HCT116 (cell line): Measurements from ENCODE around the gene UPB1. TPM values are rescaled to one million over a fixed set of nuclear protein-coding genes. Genes with fewer than 3 reads are reported as not detected.

Experiments
- ATAC-seq: fragments of 200-7000 bp; cut with Tn5 transposase; 2 replicates; pipeline ENCODE4 v1.9.1; 2020; ENCODE audit warnings: mild to moderate bottlenecking, moderate library complexity
- BruUV-seq: library from RNA; stranded (reverse); fragments of 400-500 nt; replicated peaks from 2 replicates; lab custom pipeline; 2021; lab: Mats Ljungman, UMichigan
- CTCF ChIA-PET: fragments of 300-600 bp; sonication (Branson Sonifier 250); formaldehyde crosslinking; loops from one replicate; lab custom pipeline; 2021; ENCODE audit warnings: antibody characterized with exemption; lab: Charles Lee
- POLR2A ChIA-PET: fragments of 300-600, 350-600 bp; sonication (Branson Sonifier 250); formaldehyde crosslinking; loops from one replicate; lab custom pipeline; 2021; ENCODE audit warnings: antibody characterized with exemption; lab: Charles Lee
- RAD21 ChIA-PET, 2 experiments: fragments of 300-600 bp; sonication (Branson Sonifier 250); formaldehyde crosslinking; loops; one replicate each; lab custom pipeline; 2023; ENCODE audit warnings: low total read pairs in 2 of 2; ENCODE audit not compliant: uncharacterized antibody in 2 of 2, unreplicated experiment in 2 of 2, low non-redundant PET in 1 of 2; lab: Charles Lee
- DNase-seq: peaks from one replicate; pipeline ENCODE4 v3.0.0-alpha.2; 2010; ENCODE audit warnings: low read depth, low spot score
- H2AFZ ChIP-seq: fragments of 200-600 bp; shearing (Covaris generic), sonication (generic); 2 replicates; pipeline ENCODE4 v1.6.1; 2017; ENCODE audit warnings: low read depth, mixed run types, mixed read lengths, antibody characterized with exemption, low read length; ENCODE audit not compliant: poor library complexity, severe bottlenecking
- H3K27ac ChIP-seq: 2 replicates; pipeline ENCODE4 v1.5.1; 2012; ENCODE audit warnings: low read depth, low read length
- H3K27me3 ChIP-seq: fragments of 200-600 bp; sonication (generic); 2 replicates; pipeline ENCODE4 v1.6.1; 2016; ENCODE audit warnings: mixed run types, low read length, mixed read lengths; ENCODE audit not compliant: insufficient read depth
- H3K36me3 ChIP-seq, 2 experiments: fragments of 200-500 bp in 1 of 2; fragments of 200-600 bp in 1 of 2; sonication (Bioruptor generic) in 1 of 2; sonication (generic) in 1 of 2; 2 replicates each; pipeline versions ENCODE4 v1.5.1 to v1.6.1; 2014 to 2016; ENCODE audit warnings: low read length in 2 of 2, inconsistent platforms in 1 of 2, mixed read lengths in 1 of 2, mixed run types in 1 of 2; ENCODE audit not compliant: insufficient read depth in 2 of 2, control insufficient read depth in 1 of 2
- H3K4me1 ChIP-seq, 2 experiments: fragments of 200-600 bp in 1 of 2; sonication (generic) in 1 of 2; 2 replicates each; pipeline versions ENCODE4 v1.5.1 to v1.6.1; 2012 to 2017; ENCODE audit warnings: low read length in 2 of 2, inconsistent platforms in 1 of 2, mild to moderate bottlenecking in 1 of 2, mixed read lengths in 1 of 2, mixed run types in 1 of 2, moderate library complexity in 1 of 2; ENCODE audit not compliant: insufficient read depth in 2 of 2, control insufficient read depth in 1 of 2
- H3K4me2 ChIP-seq: fragments of 200-600 bp; sonication (generic); 2 replicates; pipeline ENCODE4 v1.6.1; 2017; ENCODE audit warnings: mixed run types, low read length, mixed read lengths
- H3K4me3 ChIP-seq, 2 experiments: fragments of 200-600 bp in 1 of 2; sonication (generic) in 1 of 2; replicated peaks in 1 of 2; 2 replicates each; pipeline ENCODE4 v1.5.1; 2011 to 2016; ENCODE audit warnings: low read length in 2 of 2, control low read depth in 1 of 2, low read depth in 1 of 2, mild to moderate bottlenecking in 1 of 2, mixed read lengths in 1 of 2, mixed run types in 1 of 2
- H3K79me2 ChIP-seq: fragments of 200-600 bp; sonication (generic); 2 replicates; pipeline ENCODE4 v1.6.1; 2017; ENCODE audit warnings: mild to moderate bottlenecking, mixed run types, low read length, moderate library complexity, mixed read lengths; ENCODE audit not compliant: insufficient read depth
- H3K9ac ChIP-seq: fragments of 200-600 bp; sonication (generic); 2 replicates; pipeline ENCODE4 v1.6.1; 2016; ENCODE audit warnings: low read length, mixed read lengths
- H3K9me2 ChIP-seq: fragments of 200-600 bp; sonication (generic), shearing (Covaris generic); 2 replicates; pipeline ENCODE4 v1.6.1; 2017; ENCODE audit warnings: mixed run types, mild to moderate bottlenecking, moderate library complexity; ENCODE audit not compliant: insufficient read depth
- H3K9me3 ChIP-seq, 2 experiments: fragments of 200-500 bp in 1 of 2; fragments of 200-600 bp in 1 of 2; sonication (Bioruptor generic) in 1 of 2; sonication (generic) in 1 of 2; 2 replicates each; pipeline ENCODE4 v1.6.1; 2014 to 2017; ENCODE audit warnings: low read length in 2 of 2, mixed read lengths in 2 of 2, inconsistent platforms in 1 of 2, low read depth in 1 of 2, mild to moderate bottlenecking in 1 of 2, mixed run types in 1 of 2, moderate library complexity in 1 of 2; ENCODE audit not compliant: control insufficient read depth in 1 of 2, insufficient read depth in 1 of 2
- H4K20me1 ChIP-seq: fragments of 200-600 bp; sonication (generic), shearing (Covaris generic); 2 replicates; pipeline ENCODE4 v1.6.1; 2017; ENCODE audit warnings: mixed run types, mild to moderate bottlenecking, moderate library complexity; ENCODE audit not compliant: insufficient read depth
- CBX3 ChIP-seq: IDR thresholded peaks from 2 replicates; pipeline ENCODE4 v1.6.1; 2012; ENCODE audit warnings: low read depth
- CEBPB ChIP-seq: IDR thresholded peaks from 2 replicates; pipeline ENCODE4 v1.6.1; 2012; ENCODE audit warnings: low read depth
- ELF1 ChIP-seq: IDR thresholded peaks from 2 replicates; pipeline ENCODE4 v1.6.1; 2012; ENCODE audit warnings: low read depth, borderline replicate concordance
- POLR2A ChIP-seq: IDR thresholded peaks from 2 replicates; pipeline ENCODE4 v1.7.0; 2011; ENCODE audit warnings: borderline replicate concordance; ENCODE audit not compliant: insufficient read depth, insufficient read length; ENCODE audit errors: extremely low read depth
- RAD21 ChIP-seq: IDR thresholded peaks from 2 replicates; pipeline ENCODE4 v1.6.1; 2012; ENCODE audit warnings: low read depth, mild to moderate bottlenecking
- intact Hi-C: fragments of 100-400 bp; cut with micrococcal nuclease; formaldehyde crosslinking; loops from 2 replicates; pipeline ENCODE4 v1.10.0; 2022
- total RNA-seq: library from RNA; stranded (reverse); gene quantifications from one replicate; pipeline ENCODE4 v1.2.1, GENCODE V29; 2021; ENCODE audit not compliant: unreplicated experiment
- TF ChIP-seq, protein P1 (sequence below): IDR thresholded peaks from 2 replicates; pipeline ENCODE4 v1.6.1; 2012
- TF ChIP-seq, protein P2 (sequence below), 3 experiments: fragments of 200-600 bp in 1 of 3; sonication (generic) in 1 of 3; IDR thresholded peaks in 2 of 3; conservative IDR thresholded peaks in 1 of 3; 2 replicates each; pipeline ENCODE4 v1.5.1; 2012 to 2017; ENCODE audit warnings: low read depth in 2 of 3, low read length in 2 of 3, antibody characterized with exemption in 1 of 3, borderline replicate concordance in 1 of 3, control low read depth in 1 of 3, mild to moderate bottlenecking in 1 of 3, mixed read lengths in 1 of 3, mixed run types in 1 of 3, moderate library complexity in 1 of 3; ENCODE audit not compliant: insufficient read depth in 1 of 3

The UPB1 gene
- total RNA-seq, 1 experiment from 2014 or later = 0.27 TPM

DNA sequence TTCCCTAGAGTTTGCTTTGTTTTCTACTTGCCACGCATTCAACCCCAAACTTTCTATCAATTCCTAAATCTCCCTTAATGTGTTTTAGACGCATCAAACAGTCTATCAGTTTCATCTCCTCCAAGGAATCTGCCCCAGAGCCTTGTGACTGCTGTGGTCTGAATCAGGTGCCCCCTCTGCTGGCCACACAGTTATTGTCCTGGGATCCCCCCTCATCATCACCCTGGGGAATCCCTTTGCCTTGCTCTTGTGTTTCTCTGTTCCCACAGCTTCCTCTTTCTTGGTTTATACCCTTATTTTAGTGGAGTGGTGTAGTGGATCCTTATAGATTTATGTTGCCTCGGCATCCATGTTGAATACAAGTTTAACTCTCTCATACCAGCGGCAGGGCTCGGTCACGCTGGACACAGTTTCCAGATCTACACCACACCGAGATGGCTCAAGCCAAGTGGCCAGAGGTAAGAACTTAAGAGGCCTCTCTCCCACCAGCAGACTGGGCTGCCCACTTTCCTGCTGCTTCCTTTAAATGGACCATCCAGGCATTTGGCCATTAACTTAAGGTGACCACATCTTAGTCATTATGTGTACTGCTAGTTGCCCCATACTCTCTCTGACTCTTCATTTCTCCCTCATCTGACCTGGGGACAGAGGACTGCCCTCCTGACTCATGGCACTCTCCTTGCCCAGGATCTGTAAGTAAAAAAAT is 8.2 kb downstream of the UPB1 start:
- DNase-seq (peak; percentile 34), ATAC-seq (peak; percentile 97)
- no peaks in the 10 kb centered on the region for H3K27me3 ChIP-seq
- no peaks in the 10 kb centered on the region for H4K20me1 ChIP-seq
- H3K27ac ChIP-seq = no peak overlapping the region
- H3K9me3 ChIP-seq = no peaks in the 10 kb centered on the region
- TF ChIP-seq, protein P1, sequence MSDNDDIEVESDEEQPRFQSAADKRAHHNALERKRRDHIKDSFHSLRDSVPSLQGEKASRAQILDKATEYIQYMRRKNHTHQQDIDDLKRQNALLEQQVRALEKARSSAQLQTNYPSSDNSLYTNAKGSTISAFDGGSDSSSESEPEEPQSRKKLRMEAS = no peak
- TF ChIP-seq CEBPB (no peak), POLR2A (no peak), RAD21 (peak; percentile 79), ELF1 (no peak), CBX3 (no peak)
- TF ChIP-seq, protein P2, sequence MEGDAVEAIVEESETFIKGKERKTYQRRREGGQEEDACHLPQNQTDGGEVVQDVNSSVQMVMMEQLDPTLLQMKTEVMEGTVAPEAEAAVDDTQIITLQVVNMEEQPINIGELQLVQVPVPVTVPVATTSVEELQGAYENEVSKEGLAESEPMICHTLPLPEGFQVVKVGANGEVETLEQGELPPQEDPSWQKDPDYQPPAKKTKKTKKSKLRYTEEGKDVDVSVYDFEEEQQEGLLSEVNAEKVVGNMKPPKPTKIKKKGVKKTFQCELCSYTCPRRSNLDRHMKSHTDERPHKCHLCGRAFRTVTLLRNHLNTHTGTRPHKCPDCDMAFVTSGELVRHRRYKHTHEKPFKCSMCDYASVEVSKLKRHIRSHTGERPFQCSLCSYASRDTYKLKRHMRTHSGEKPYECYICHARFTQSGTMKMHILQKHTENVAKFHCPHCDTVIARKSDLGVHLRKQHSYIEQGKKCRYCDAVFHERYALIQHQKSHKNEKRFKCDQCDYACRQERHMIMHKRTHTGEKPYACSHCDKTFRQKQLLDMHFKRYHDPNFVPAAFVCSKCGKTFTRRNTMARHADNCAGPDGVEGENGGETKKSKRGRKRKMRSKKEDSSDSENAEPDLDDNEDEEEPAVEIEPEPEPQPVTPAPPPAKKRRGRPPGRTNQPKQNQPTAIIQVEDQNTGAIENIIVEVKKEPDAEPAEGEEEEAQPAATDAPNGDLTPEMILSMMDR (IDR thresholded peaks at IDR 0.05 in 2 of 3, conservative IDR thresholded peaks at IDR 0.05 in 1 of 3; ENCODE audit: borderline replicate concordance in 1 of 3, insufficient read depth in 1 of 3, low read depth in 2 of 3, low read length in 2 of 3) = peak; percentile 70 to 83 (median 79); a peak in 5 of 6 replicates
- CTCF ChIA-PET = interaction anchor here (0.6 to 2.9 kb wide), 7 partner anchors 12 to 80 kb away, joined by 3 to 23 read pairs (median 3); no protein-coding TSS in a partner anchor
- POLR2A ChIA-PET = no interaction called here
- no peaks in the 10 kb centered on the region for H3K79me2 ChIP-seq
- no peaks in the 10 kb centered on the region for H3K9me2 ChIP-seq
- no peak overlapping the region for H3K4me3 ChIP-seq
- no TSS peak for BruUV-seq
- no peak overlapping the region for H3K4me2 ChIP-seq
- H3K36me3 ChIP-seq = no peaks in the 10 kb centered on the region
- H2AFZ ChIP-seq = no peak overlapping the region
- no peak overlapping the region for H3K9ac ChIP-seq
- intact Hi-C loops = loop anchor here (1.0 kb wide), 2 partner anchors 82 to 178 kb away; no protein-coding TSS in a partner anchor
- peaks cover 0 to 5% of the 10 kb centered on the region in 2 experiments; a peak in 1 of 4 replicates for H3K4me1 ChIP-seq
- RAD21 ChIA-PET = interaction anchor here in 1 of 2 experiments (0.8 kb wide), 1 partner anchor 314 kb away, joined by 3 read pairs; no protein-coding TSS in a partner anchor
